Measurements from ENCODE around the gene MYL7. TPM values are rescaled to one million over a fixed set of nuclear protein-coding genes. Genes with fewer than 3 reads are reported as not detected.
"Not testable (repeated sequence)": the region's sequence is repeated elsewhere in the genome, so short reads cannot be mapped to it uniquely, and the experiment has no call there.

The MYL7 gene
- total and polyA plus RNA-seq, 2 of the 4 experiments (the other 2 are of a cell fraction), result 0.24 TPM; not detected in 1

DNA sequence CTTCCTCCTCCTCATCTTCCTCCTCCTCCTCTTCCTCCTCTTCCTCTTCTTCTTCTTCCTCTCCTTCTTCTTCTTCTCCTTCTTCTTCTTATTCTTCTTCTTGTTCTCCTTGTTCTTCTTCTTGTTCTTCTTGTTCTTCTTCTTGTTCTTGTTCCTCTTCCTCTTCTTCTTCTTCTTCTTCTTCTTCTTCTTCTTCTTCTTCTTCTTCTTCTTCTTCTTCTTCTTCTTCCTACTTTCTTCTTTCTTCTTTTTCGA is 33.5 kb upstream of the MYL7 start:
- dilution Hi-C loops (cut with HindIII; ENCODE audit: low sequenced_read_pairs, unreplicated experiment); H3K4me1 ChIP-seq (ENCODE audit: control insufficient read depth, insufficient read depth, low read length); H3K9me3 ChIP-seq (ENCODE audit: control insufficient read depth, insufficient read depth, low read length); H3K14ac ChIP-seq (replicated peaks; ENCODE audit: low read depth, low read length); H2BK120ac ChIP-seq (ENCODE audit: low read depth, low read length); in situ Hi-C loops (cut with MboI; ENCODE audit: low sequenced_read_pairs); H3K23ac ChIP-seq (ENCODE audit: low read depth, low read length); H3K4me3 ChIP-seq (ENCODE audit: insufficient read depth, low read depth, low read length); DNase-seq; H2BK5ac ChIP-seq (ENCODE audit: low read depth, low read length, poor library complexity, severe bottlenecking); H2AK5ac ChIP-seq (ENCODE audit: low read depth, low read length); H2AFZ ChIP-seq (replicated peaks; ENCODE audit: low read length, poor library complexity); H3K56ac ChIP-seq (ENCODE audit: extremely low read depth, insufficient read depth, low read length); H2BK15ac ChIP-seq (ENCODE audit: low read depth, low read length); H4K5ac ChIP-seq (ENCODE audit: low read depth, low read length); H3K36me3 ChIP-seq (ENCODE audit: control insufficient read depth, insufficient read depth, low read length); H4K20me1 ChIP-seq (ENCODE audit: insufficient read depth, low read length); H2BK20ac ChIP-seq (ENCODE audit: low read depth, low read length); BruUV-seq (replicated peaks); CTCF ChIA-PET; intact Hi-C loops (cut with micrococcal nuclease); H3K4ac ChIP-seq (ENCODE audit: low read depth, low read length); H3K9ac ChIP-seq (ENCODE audit: low read depth, low read length); H2AK9ac ChIP-seq (replicated peaks; ENCODE audit: low read depth, low read length, poor library complexity); H3K79me1 ChIP-seq (ENCODE audit: low read depth in 1 of 2, low read length in 2 of 2); H4K91ac ChIP-seq (ENCODE audit: insufficient read depth, low read depth, low read length); H3K18ac ChIP-seq (ENCODE audit: low read depth, low read length); H3K4me2 ChIP-seq (ENCODE audit: low read depth, low read length); H4K8ac ChIP-seq (ENCODE audit: low read depth in 2 of 2, low read length in 2 of 2); POLR2A ChIA-PET (ENCODE audit: unreplicated experiment); ATAC-seq (ENCODE audit: low read depth); H3K9me1 ChIP-seq (ENCODE audit: insufficient read depth, low read length); H3K27ac ChIP-seq (ENCODE audit: insufficient read depth, low read length): not testable (repeated sequence)
- peaks cover 40% of the 10 kb centered on the region for H3K27me3 ChIP-seq (ENCODE audit: control insufficient read depth, insufficient read depth, low read length)
- no CpG with 5 or more reads among the region's 1 CpG for WGBS, 2 experiments (ENCODE audit: extremely low coverage in 2 of 2, insufficient read length in 1 of 2)
